UCSD-AML1 (cell line): Measurements from ENCODE around the gene RBBP8NL.

Experiments used
- DNase-seq: peaks from one replicate; lab custom pipeline; 2025; ENCODE audit not compliant: unreplicated experiment; lab: John Stamatoyannopoulos, UW

The RBBP8NL gene, protein sequence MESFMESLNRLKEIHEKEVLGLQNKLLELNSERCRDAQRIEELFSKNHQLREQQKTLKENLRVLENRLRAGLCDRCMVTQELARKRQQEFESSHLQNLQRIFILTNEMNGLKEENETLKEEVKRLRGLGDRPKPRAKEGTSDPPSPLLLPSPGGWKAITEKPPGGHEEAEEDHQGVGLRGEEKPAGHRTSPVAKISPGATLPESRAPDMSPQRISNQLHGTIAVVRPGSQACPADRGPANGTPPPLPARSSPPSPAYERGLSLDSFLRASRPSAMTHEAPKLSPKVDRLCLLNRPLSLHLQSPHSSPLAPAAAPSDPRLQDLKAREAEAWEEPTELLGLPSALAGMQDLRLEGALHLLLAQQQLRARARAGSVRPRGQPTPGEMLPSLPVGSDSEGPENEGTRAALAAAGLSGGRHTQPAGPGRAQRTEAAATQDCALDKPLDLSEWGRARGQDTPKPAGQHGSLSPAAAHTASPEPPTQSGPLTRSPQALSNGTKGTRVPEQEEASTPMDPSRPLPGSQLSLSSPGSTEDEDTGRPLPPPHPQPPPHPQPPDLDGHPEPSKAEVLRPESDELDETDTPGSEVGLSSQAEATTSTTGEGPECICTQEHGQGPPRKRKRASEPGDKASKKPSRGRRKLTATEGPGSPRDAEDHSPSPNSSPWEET

DNA sequence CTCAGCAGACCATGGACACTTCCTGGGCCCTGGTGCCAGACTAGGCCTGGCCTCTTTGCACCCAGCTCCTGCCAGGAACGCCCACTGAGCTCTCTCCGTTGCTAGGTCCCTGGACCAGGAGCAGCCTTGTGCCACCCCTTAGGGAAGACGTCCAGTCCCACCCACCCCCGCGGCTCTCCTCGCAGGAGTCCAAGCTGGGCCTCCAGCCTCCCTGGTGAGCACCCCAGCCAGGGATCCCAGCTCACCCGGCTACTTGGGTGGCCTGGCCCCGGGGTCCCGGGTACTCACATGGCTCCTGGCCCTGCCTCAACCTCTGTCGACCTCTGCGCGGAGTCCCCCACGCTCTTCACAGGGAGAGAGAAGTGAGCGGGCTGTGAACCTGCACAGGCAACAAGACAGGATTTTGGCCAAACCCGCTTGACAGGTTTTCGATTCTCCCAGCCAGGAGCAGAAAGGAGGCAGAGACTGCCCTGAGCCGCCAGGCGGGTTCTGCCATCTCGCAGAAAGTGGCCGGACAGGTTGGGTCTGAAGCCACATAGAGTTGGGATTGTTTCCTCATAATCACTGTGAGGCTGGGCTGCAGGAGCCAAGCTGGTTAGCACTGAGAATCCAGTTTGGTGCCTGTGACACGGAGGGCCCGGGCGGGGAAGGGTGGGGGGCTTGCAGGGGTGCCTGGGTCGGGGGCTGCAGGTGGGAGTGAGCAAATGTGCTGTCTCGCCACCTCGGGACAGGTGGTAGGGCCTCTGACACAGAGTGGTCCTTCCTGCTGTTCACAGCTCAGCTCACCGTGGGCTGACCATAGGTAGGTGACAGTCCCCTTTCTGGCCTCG, at the start of gene RBBP8NL:
Gene RBBP8NL (minus strand): TSS at position 368 of the 830 bp plus-strand sequence. CDS start 7,892 bp downstream, outside the sequence.
- no peak for DNase-seq

DNA sequence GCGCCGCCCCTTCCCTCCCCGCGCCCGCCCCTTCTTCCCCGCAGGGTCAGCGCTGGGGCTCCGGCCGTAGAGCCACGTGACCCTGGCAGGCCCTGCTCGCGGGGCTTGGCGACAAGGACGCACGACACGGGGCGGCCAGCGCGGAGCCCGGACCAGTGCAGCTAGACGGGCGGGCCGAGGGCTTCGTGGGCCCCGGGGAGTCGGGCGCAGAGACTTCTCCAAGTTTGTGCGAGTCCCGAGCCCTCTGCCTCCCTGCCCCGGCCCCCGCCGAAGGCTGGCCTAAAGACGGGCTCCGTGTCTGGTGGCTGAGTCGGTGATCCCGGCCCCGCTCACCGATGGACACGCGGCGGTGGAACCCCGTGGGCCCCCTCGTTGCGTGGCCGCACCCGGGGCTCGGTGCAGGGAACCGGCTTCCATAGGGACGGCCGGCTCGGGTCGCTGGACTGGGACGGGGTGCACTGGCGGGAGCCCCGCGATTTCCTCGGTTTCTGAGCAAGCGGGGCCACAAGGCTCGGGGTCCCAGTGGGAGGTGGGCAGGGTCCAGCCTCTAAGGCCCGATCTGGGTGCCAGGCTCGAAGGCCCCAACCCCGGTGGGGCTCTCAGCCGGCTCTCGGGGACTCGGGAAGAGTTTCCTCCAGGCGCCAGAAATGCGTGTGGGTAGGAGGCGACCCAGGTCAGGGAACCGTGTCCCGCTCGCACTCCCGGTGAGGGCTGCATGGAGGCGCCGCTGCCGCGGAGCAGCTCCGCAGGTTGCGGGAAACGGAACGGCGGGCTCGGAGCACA, 48.9 kb upstream of the RBBP8NL start:
- DNase-seq, result no peak

DNA sequence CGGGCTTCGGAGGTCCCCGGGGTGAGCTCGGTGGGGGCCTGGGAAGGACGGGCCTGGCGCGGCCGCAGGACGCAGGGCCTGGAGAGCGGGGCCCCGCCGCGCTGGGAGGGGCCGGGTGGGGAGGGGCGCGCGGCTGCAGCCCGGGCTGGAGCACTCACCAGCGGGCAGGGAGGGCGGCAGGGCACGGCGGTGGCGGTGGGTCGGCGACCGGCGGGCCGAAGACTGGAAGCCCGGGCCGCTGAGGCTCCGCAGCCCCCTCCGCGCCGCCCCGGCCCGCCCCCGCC, 48.4 kb upstream of the RBBP8NL start, which contains the start of gene GATA5:
Gene GATA5 (minus strand): TSS at position 224 of the 284 bp plus-strand sequence. CDS start 474 bp downstream, outside the sequence.
- no peak for DNase-seq

DNA sequence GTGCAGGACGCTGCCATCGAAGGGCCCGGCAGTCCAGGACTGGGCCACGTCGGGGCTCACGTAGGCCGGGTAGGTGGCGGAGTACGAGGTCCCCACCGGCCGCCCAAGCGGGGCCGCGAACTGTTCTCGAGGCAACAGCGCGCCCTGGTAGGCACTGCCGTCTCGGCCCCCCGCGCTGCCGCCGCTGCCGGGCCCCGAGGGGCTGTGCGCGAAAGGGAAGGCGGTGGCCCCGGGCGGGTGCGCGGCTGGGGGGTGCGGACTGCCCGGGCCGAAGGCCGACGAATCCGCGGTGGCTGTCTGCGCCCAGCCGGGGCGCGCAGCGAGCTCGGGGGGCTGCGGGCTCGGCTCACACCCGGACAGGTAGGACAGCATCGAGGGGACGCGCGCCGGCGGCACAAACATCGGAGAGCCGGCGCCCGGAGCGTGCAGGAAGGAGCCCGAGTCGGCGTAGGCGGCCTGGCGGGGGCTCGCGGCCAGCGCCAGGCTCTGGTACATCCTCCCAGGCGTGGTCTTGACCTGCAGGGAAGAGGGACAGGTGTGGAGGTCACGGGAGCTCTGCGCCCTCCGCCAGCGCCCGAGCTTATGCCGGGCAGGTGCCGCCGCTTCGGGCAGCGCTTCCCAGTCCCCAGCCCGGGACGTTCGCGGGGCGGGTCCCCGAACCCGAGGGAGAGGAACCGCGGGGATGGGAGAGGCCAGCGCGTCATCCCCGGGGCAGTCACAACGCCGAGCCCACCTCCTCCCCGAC, 47.9 kb upstream of the RBBP8NL start:
- DNase-seq, result no peak

DNA sequence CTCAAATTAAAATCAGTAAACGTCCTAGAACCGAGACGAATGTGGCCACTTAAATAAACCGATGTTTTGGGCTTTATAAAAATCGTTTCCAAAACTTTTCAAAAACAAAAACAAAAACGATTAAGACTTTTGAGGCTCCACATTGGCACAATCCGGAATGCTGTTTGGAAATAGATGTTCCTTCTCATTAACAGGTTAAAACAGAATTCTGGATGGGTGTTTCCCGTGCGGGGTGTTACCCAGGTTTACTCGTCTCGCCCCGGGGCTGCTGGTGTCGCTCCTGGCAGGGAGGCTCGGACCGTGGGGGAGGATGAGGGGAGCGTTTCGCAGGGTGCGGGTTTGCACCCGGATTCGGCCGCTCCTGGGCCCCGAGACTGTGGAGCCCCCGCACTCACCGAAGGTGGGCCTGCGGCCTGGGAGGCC, 47.3 kb upstream of the RBBP8NL start:
- DNase-seq, result no peak

DNA sequence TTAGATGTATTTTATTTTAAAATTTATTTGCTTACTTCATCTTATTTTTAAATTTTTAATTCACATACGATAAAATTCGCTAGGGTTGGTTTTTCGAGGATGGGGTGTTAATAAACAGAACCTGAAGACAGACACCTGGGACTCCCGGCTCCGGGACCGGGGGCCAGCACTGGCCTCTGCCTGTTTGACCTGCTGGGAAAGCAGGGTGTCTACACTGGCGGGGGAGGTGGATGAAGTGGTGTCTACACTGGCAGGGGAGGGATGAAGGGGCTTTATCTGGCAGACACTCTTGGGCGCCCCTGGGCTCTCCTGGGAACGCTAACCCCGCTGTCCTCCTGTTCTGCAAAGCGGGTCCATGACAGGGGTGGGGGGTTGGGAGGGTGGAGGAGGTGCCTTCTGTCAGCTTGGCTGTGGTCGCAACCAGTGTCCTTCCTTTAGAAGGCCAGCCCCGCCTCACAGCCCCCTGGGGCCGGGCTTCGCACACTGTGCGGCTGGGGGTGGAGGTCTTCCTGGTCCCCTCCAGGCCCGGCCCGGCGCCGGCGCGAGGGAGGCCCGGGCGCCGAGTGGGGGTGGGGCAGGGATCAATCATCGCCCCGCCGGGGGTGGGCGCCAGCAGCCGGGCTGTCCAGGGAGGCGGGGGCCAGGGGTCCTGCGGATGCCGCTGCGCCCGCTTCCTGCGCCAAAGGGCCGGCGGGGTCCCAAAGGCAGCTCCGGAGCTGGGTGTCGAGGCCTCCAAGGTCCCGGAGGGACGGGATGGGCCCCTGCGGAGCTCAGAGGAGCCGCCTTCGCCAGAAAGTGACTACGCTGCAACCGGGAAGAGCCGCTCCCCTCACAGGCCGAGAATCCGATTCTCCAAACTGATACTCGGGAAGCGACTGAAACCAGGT, 46.6 kb upstream of the RBBP8NL start:
- no peak for DNase-seq

DNA sequence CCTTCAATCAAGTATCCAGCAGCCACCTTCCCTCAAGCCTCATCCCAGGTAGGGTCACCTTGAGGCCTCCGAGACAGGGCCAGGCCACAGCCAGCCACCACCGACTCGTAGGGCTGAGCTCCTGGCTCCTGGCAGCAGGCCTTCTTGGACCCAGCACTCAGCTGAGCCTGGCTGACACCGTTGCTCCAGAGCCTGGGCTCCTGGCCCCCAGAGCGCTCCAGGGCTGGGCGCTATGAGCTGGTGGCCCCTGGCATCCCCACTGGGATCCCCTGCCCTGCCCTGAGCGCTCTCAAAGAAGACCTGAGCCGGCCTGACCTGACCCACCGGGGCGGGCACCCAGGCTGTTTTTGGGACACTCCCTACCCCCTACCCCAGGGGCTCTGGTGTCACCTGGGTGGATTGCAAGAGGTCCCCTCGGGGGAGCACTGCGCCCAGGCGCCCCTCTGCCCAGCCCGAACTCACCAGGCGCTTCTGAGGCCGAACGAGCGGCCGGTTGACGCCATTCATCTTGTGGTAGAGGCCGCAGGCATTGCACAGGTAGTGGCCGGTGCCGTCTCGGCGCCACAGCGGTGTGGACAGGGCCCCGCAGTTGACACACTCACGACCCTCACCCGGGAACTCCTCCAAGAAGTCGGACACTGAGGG, 45.7 kb upstream of the RBBP8NL start:
- DNase-seq, result no peak

DNA sequence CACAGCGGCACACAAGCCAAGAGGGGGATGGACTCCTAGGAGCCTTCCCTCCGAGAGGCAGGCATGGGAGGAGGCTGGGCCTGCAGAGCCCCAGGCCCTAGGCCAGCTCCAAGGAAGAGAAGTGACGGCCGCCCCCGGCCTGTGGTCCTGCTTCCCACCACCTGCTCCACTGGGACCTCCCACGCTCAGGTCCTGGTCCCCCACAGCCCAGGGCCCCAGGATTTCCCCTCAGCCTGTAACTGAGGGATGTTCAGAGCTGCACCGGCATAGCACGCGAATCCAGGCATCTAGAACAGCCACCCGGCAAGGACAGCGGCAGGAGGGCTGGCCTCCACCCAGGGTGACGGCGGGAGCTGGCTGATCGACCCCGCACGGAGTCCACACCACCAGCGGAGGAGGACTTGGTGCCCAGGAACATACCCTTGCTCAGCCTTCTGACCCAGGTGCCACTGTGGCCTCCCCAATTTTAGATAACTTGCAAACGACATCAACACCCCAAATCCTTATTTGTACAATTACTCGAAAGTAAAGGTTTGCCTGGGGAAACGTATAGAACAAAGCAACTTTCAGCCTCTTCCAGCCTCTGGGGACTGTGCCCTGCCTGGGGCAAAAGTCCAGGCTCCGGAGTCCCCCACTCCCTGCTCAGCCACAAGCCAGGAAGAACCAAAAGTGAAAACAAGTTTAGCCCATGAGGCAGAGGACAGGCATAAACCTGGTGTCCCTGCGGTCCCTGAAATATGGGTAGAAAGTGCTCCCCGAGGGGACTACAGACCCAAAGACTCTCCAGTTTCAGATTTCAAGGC, 45.0 kb upstream of the RBBP8NL start:
- no peak for DNase-seq

DNA sequence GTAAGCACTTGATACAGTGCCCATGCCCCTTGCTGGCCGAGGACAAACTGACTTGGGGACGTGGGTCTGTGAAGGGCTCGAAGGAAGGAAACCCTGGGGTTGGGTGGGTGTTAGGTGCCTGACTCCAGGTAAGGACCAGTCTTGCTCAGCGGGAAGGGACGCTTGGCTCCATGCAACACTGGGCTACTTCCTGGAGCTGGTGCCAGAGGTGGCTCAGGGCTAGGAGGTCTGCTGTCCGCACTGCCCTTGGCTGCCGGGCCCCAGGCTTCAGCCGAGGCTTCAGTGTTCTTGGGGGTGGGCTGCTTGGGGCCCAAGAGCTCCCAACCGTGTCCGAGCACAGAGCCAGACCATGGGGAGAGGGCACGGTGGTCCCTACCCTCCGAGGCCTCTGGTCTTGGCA, 43.1 kb upstream of the RBBP8NL start:
- no peak for DNase-seq

DNA sequence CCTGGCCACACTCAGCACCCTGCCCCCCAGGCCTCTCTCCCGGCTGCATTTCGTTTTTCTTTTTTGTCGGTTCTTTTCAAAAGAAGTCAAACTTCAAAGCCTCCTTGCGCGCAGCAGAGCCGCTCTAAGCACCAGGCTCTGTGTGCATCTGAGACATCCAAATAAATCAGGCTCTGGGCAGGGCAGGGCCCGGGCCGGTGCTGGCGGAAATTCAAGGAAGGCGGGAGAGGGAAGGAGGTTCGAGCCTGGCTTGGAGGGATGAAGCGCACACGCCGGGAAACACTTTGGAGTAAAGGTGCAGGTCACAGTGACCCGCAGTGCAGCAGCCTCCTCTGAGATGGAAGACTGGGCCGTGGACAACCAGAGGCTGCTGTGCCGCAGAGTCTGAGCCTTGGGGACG, 42.7 kb upstream of the RBBP8NL start:
- no peak for DNase-seq

DNA sequence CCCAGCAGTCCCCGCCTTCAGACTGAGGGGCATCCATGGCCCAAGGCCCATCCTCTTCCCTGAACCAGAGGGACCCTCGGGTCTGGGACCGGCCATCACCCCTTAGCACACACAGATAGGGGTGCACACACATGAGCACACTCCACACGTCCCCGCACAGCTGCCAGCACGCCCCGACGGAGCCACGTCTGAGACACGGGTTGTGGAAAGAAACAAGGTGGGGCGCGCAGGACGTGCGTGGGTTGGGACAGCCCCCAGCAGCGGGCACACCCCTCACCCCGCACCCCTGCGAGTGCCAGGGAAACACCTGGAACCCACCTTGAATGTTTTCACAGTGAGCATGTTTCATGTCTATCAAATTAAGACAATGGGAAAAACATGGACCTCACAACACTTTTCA, 42.0 kb upstream of the RBBP8NL start:
- no peak for DNase-seq

DNA sequence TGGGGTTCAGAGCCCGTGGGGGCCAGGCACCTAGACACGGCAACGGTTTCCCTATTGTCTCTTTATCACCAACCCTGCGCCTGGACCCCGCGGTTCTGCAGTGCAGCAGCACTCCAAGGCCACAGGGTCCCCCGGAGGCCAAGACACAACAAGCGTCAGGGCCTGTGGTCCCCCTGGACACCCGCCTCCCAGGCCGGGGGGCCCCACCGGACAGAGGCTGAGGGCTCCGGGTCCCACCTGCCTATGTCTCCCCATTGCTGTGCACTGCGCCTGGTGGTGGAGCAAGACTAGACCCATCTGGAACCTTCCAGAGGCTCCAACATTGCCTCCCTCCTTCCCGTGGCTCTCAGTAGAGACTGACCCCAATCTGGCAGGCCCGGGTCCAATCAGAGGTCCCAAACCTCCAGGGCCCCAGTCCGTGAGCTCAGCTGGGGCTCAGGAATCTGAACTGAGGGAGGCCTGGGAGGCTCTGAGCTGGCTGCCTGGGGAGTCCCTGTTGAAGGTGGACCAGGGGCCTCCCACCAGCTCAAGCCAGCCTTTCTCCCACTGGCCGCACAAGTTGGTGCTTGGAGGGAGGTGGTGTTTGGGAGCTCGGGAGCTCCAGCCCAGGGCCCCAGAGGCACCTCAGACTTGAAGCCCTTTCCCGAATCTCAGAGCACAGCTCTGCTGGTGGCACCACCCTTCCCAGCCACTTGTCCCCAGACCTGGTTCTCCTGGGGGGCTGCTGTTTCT, 39.6 kb upstream of the RBBP8NL start:
- no peak for DNase-seq

DNA sequence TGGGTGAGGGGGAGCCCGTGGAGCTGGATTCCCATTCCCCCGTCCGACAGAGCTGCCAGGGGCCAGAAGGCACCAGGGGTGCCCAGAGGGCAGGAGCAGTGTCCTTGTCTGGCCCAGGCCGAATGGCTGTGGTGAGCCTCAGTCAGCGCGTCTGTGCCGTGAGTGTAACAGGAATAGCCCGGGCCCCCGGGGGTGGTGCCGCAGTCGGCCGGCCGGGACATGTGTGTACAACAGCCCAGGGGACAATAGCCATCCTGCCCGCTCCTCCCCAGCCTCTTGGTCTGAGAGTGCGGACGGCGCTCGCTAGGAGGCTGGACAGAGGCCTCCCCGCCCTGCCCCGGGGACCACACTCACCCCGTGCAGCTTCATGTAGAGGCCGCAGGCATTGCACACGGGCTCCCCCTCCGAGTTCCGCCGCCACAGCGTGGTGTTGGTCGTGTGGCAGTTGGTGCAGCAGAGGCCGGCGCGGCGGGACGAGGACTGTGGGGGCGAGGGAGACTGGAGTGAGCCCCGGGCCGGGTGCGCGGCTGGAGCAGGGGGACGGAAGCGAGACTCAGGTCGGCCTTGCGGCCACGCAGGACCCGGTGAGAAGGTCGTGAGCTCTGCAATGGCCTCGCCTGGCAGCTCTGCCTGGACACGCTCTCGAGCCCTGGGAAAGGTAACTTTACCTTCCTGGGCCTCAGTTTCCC, 38.9 kb upstream of the RBBP8NL start:
- no peak for DNase-seq

DNA sequence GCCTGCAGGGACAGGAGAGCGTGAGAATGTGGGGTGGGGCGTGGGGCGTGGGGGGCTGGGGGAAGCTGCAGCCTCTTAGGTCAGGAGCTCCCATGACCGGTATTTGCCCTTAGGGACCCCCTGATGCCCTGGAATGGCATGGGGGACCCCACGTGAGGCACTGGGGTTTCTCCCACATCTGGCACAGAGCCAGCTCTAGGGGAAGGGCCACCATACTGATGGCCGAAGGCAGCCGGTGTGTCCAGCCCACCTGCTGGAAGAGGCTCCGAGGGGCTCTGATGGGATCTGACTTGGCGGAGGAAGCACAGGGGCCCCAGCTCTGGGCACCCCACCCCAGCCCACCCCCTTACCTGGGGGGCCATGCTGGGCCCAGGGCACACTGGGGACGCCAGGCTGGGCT, 37.7 kb upstream of the RBBP8NL start:
- no peak for DNase-seq

DNA sequence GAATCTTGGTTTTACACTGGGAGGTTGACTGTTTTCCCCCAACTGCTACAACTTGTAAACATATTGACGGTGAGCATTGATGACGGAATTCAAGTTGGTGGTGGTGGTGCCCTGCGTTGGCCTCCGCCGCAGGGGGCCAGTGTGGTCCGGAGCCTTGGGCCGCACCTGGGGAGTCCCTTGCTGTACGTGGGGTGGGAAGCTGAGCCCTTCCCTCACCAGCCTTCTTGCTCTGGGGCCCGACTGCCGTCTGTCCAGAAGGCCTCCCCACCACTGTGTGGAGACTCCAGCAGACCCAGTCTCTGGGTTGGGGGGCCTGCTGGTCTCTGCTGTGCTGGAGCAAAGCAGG, 37.1 kb upstream of the RBBP8NL start:
- DNase-seq, result no peak

DNA sequence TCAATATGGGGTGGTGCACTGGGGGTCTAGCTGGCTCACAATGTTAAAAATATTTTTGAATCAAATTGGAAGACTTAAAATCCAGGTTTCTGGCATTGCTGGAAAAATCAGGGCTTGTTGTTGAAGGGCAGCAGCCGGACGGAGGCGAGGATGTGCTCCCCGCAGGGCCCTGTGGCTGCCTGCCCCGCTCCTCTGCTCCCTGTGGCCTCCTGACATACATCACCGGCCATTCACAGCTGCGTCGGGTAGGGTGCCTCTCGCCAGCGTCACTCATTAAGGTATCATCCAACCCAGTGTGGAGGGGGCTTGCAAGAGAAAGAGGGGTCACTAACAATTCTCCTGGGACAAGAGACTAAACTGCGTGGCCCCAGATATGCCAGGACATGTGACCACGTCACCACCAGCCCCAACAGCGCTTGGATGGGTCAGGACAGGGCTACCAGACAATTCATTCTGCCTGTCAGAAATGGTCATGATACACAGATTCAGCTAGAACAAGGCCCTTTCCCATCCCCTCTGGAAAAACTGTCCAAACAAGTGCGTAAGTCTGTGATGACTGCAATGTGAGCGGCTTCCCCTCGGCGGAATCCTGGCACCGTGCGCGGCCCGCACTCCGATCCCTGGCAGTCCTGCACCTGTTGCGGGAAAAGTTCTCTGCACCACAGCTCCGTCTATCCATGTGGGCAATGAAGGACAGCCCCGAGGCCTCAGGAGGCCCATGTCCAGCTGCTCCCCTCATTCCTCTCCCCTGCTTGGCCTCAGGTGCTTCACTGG, 36.5 kb upstream of the RBBP8NL start:
- no peak for DNase-seq
